ENCODE data around the gene PDE4B.

DNA sequence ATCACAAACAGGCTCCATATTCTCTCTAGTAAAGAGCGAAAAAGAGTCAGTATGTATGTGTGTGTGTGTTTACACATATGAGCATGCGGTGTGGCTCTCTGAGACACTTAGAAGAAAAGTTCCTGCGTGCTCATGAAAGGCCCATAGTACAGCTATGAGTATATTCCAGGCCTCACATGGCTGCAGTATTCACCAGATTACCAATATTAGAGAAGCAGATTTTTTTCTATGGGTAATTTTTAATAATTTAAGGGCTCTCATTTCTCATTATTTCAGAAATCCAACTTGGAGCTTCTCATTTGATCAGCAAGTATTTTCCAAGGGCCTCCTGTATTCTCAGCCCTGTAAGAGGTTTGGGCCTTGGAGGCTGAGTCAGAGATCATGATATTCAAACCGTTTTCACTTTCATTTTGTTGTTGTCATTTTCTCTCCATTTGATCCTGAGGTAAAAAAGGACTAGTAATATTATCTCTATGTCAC lies 508.3 kb downstream of the PDE4B start:
- no peak for TF ChIP-seq EZH2 (IDR thresholded peaks at IDR 0.05; ENCODE audit: borderline replicate concordance, insufficient read depth, low read length, poor library complexity, severe bottlenecking)
- TF ChIP-seq CTCF (IDR thresholded peaks at IDR 0.05; ENCODE audit: poor library complexity, severe bottlenecking), result no peak

All from neural cell (in vitro differentiated cells).